SIG-M5 treated with dmso at 0.1 percent for 504 hours (cell line): ENCODE data around the gene PABPN1.
"Not testable (repeated sequence)": the region's sequence is repeated elsewhere in the genome, so short reads cannot be mapped to it uniquely, and the experiment has no call there.

Experiments used
- DNase-seq: peaks from one replicate; lab custom pipeline; 2025; ENCODE audit not compliant: unreplicated experiment; lab: John Stamatoyannopoulos, UW

PABPN1 gene

DNA sequence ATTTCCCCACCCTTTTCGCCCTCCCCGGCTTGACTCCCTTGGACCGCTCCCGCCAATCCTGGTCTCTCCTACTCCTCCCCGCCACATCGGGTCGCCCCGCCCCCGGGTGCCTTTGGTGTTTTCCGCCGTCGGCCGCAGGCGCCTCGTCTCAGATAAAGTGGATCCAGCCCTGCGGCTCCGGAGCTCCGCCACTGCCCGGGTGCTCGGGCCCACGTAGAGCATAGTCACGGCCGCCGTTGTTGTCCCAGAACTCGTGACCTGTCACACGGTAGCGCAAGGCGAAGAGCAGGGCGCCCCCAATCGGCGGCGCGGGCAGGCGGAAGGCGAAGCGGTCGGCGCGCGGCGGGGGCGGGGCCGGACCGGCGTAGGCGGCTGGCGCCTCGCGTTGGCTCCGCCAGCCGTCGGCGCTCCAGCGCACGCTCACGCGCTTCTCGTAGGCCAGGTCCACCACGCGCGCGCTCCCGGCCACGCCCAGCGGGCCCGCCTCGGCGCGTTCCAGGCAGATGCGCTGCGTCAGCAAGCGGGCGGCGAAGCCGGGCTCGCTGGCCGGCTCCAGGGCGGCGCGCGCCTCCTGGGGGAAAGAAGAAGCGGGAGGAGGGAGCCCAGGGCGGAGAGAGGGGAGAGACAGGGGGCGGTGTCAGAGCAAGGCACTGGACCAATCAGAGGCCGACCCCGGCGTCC, 19.8 kb upstream of the PABPN1 start:
- peak; percentile 99 for DNase-seq

DNA sequence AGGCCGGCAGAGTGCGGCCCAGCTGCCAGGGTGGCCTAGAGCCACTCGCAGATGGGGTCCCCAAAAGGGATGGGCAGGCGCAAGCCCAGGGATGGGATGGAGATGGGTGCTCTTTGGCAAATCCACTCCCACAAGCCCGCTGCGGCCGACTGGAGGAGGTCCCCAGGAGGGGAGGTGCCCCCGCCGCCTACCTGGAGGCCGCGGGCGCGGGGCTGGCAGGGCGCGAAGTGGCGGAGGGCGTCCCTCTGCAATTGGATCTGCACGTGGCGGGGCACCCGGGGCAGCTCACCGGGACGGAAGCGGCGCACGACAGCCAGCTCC, 19.3 kb upstream of the PABPN1 start:
- no peak for DNase-seq

DNA sequence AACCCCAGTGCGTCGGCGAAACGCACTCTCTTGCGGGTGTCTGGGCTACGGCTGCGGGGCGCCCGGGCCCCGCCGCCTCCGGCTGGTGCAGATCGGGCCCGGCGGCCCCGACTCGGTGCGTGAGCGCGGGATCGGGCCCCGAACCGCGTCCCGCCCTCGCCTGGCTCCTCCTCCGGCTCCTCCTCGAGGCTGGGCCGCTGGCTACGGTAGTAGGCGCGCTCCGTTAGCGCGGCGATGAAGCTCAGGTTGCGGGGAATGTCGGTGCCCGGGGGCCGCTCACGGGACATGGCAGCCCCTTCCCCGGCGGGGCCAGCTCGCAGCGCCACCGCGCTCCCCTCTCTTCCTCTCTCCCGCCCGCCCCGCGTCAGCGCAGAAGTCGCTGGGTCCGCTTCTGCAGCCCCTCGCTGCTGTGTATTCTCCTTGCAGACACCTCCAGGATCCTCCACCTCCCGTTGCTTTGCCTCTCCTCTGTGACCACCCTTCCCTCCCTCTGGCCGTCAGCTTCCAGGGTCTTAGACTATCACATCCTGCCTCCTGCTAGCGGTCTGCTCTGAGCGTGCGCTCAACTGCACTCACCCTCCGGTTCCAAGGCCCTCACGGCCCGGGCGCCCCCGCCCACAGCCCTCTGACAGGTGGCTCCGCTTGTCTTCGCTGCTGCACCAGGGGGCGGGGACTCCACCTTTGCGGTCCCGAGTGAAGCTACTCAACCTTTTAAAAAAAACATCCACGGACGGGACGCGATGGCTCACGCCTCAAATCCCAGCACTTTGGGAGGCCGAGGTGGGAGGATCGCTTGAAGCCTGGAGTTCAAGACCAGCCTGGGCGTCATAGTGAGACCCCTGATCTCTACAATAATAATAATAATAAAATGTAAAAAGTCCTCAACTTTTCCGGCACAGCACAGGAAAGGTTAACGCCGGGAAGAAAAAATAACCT, 18.7 kb upstream of the PABPN1 start, which contains the start of gene PPP1R3E:
PPP1R3E (minus strand) TSS at position 570 of the 936 bp plus-strand sequence; CDS start at position 287, 283 bp downstream.
- DNase-seq: peak; percentile 58

DNA sequence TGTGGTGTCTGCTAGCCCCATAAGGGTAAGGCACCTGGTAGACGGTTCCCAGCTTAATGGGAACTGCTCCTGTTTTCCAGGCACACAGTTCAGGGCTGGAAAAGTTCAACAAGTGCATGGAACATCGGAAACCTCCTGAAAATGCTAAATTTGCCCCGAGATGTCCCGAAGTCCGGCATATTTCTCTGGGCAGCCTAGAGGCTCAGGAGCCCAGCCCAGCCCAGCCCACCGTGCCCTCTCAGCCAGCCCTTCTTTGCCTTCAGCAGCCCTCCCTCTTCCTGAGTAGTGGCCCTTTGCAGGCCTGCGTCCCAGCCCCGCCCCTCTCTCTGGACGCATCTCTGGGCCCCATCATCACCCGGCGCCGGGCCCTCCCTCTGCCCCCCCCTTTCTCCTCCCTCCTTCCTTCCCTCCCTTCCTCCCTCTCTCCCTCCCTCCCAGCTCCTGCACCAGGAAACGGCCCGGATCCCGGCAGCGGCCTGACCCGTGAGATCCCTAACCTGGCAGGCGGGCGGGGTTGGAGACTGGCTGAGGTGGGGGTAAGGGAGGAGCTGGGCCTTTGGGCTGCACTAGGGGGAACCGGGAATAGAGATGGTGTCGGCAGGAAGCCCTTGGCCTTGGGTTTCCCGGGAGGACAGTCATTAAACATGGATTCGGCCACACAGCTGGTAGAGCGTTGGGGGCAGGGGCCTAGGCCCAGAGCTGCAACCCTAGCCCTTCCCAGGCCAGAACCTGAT, 14.7 kb upstream of the PABPN1 start, which contains the start of gene BCL2L2:
BCL2L2 (plus strand) TSS at position 422 of the 734 bp plus-strand sequence. CDS start 935 bp downstream, outside the sequence.
- DNase-seq: peak; percentile 71

DNA sequence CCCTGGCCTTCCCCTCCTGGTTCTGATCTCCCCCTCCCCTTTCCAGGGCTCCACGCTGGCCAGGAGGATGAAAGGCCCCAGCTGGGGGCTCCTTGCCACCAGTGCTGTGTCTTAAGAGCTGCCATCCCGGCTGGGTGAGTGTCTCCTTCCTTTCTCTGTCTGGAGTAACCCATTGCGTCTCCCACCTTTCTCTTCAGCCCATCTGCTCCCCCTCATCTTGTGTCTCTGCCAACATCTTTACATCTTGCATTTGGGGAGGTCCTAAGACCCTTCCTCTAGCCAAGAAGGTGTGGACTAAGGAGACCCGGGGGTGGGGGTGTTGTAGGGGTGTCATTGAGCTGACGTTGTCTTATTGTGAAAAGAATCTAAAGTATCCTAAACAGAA, 14.1 kb upstream of the PABPN1 start:
- no peak for DNase-seq

DNA sequence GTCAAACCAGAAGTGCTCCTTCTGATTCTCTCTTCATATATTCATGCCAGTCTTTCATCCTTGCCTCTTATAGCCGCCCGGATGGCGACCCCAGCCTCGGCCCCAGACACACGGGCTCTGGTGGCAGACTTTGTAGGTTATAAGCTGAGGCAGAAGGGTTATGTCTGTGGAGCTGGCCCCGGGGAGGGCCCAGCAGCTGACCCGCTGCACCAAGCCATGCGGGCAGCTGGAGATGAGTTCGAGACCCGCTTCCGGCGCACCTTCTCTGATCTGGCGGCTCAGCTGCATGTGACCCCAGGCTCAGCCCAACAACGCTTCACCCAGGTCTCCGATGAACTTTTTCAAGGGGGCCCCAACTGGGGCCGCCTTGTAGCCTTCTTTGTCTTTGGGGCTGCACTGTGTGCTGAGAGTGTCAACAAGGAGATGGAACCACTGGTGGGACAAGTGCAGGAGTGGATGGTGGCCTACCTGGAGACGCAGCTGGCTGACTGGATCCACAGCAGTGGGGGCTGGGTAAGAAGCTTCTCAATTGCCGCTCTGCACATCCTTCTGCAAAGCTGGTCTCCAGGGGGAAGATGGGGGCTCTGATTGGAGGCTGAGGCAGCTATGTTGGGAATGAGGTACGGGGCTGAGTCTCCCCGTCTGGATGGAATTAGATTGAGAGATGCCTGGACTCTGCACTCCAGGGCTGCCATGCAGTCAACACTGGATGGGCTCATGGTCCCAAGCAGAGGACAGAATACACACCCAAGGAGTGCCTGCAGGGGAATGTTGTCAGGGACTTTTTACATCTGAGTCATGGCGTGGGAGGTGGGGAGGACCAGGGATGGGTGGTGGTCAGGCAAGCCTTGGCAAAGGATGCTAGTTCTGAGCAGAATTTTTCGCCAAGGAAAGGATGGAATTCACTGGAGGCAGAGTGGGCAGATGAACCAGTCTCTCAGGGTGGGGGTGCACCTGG, 13.3 kb upstream of the PABPN1 start:
- DNase-seq: no peak

DNA sequence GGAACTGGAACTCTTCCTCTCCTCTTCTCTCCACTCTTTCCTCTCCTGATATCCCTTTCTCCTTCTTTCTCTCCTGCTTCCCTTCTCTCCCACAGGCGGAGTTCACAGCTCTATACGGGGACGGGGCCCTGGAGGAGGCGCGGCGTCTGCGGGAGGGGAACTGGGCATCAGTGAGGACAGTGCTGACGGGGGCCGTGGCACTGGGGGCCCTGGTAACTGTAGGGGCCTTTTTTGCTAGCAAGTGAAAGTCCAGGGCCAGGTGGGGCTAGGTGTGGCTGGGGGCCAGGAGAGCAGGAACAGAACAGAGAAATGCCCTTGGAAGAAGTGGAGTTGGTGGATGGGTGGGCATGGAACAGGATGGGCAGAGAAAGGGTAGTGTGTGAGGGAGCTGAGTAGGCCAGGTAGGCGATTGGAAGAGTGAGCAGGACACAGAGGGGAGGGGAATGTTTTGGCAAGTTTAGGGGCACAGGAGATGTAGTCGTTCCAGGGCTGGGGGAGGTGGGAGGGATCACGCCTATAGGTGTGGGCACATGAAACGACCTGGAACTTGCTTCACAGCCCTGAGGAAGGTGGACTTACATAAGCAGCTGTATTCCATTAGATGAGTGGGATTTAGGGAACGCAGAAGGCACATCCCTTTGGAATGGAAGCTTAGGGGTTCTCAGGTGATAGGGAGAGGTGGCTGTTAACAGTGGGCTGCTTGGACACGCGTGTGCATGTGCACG, 12.4 kb upstream of the PABPN1 start:
- no peak for DNase-seq

DNA sequence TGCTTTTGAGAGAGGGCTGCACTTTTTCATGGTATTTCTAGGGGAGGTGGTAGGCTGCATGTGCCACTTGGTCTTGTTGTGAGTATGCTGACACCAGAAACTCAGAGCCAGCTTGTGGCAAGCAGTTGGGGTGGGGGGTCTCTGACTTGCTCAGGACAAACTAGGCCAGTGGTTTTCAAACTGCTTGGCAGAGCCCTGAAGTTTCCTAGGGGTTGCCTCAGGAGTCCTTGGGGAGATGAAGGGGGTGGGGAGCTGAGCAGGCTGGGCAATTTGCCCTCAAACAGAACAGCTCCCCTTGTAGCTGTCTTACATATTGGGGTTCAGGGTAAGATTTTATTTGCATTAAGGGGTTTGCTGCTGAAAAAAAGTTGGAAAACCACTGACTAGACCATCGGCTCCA, 10.7 kb upstream of the PABPN1 start:
- no peak for DNase-seq

DNA sequence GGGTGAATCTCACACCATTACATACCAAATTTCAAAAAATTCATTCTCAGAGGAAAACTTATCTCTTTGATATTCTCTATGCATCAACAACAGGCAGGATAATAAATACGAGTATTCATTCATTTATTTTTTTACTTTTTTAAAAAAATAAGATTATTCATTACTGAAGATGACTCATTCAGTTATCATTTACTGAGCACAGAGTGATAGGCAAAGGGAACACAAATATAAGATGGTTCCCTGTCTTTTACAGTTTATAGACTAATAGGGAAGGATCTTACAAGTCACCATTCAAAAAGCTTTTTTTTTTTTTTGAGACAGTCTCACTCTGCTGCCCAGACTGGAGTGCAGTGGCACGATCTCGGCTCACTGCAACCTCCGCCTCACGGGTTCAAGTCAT, 5.0 kb upstream of the PABPN1 start:
- no peak for DNase-seq

DNA sequence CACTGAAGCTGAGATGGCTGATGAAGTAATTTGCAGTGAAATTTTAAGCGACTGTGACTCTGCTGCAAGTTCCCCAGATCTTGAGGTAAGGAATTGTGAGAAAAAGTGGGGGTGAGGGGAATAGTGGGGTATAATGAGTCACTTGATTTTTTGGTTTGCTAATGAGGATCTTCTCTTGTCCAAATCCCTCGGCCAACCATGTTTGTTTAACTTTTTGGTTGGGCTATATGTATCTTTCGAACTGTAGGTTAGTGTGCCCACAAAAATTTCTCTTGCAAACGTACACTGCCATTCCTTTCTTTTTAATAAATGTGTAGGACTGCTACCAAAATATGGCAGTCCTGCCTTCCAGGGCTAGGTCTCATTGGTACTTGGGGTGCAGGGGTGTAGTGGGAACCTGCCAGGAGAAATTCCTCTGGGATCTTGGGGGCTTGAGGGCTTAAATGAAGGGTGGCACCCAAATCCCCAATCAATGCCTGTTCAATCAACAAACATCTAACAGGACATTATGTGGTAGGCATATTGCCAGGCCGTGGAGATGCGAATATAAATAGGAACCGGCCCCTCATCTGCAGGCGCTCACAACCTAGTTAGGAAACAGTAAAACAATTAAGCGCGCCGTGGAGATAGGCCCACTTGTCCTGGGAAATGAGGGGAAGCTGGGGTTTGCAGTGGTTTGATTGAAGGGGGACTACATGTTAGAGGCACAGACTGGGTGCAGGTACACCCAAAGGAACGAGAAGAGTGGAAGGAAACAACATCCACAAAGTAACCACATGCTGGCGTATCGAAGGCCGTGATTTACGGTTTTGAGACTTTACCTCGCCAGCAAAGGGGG, 1.3 kb upstream of the PABPN1 start:
- DNase-seq: no peak

DNA sequence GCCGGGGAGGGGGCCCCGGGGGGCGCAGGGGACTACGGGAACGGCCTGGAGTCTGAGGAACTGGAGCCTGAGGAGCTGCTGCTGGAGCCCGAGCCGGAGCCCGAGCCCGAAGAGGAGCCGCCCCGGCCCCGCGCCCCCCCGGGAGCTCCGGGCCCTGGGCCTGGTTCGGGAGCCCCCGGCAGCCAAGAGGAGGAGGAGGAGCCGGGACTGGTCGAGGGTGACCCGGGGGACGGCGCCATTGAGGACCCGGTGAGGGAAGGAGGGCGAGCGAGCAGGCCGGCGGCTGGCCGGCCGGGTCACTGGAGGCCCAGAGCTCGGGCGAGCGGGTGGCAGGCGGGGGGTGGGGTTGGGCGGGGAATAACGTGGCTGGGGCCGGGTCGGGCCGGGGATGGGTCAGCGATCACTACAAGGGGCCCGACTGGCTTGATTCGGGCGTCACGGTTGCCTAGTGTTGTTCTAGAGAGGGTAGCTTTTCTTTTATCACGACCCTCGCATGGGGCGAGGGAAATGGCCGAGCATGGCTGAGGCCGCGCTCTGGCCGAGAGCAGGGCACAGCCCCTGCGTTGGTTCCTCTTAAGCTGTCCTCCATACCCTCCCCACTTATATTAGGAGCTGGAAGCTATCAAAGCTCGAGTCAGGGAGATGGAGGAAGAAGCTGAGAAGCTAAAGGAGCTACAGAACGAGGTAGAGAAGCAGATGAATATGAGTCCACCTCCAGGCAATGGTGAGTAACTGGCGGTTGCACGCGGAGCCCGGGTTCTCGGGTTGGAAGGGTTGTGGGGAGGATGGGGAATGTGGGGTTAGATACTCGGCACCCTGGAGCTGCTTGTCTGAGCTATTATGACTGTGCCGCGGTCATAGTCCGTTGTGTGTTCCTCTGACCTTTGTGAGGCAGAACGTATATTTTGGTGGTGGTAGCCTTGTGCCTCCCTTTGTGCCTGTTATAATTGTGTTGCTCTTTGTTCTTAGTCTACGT, 603 bp downstream of the PABPN1 start:
- DNase-seq: no peak

DNA sequence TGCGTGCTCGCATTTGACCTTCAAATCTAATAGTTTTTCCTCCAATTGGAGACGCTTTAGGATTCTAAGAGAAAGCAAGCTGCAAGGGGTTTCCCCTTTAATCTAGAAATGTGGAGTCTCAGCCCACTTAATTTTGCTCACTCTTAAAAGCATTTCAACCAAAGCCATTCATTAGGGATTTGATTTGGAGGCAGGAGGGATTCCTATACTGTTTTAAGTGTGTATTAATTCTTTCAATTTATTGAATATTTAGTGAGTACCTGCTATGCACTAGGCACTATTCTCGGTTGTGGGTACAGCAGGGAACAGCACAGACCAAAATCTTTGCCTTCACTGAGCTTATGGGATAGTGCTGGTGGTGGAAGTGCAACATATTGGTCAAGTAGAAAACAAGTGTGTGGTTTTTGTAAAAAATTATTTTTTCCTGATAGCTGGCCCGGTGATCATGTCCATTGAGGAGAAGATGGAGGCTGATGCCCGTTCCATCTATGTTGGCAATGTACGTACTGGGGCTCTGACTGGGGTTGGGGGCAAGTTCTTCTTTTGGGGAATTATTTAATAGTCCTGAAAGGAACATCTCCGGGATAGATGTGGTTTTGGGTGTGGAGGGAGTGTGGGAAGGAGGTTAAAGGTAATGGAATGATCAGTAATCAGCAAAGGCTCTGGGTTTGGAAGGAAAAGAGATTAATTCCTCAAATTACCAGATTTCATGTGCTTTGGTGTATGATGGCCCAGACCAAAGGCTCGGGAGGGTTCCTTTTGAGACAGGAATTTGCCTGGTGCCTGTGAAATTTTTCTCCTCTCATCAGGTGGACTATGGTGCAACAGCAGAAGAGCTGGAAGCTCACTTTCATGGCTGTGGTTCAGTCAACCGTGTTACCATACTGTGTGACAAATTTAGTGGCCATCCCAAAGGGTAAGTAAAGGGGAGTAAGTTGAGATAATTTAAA, 1.6 kb downstream of the PABPN1 start:
- DNase-seq: no peak

DNA sequence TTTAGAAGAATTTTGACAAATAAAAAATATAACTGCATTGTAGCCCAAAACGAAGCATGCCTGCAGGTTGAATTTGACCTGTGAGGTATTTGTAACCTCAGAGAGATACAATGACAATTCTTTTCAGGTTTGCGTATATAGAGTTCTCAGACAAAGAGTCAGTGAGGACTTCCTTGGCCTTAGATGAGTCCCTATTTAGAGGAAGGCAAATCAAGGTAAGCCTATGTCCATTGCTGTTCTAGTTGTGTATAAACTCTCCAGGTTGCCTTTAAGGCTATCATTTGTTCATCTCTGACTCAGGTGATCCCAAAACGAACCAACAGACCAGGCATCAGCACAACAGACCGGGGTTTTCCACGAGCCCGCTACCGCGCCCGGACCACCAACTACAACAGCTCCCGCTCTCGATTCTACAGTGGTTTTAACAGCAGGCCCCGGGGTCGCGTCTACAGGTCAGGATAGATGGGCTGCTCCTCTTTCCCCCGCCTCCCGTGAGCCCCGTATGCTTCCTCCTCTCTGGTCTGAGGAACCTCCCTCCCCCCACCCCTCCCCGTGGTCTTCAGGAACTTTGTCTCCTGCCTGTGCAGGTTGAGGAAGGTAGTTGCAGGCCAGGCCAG, 2.7 kb downstream of the PABPN1 start:
- no peak for DNase-seq

DNA sequence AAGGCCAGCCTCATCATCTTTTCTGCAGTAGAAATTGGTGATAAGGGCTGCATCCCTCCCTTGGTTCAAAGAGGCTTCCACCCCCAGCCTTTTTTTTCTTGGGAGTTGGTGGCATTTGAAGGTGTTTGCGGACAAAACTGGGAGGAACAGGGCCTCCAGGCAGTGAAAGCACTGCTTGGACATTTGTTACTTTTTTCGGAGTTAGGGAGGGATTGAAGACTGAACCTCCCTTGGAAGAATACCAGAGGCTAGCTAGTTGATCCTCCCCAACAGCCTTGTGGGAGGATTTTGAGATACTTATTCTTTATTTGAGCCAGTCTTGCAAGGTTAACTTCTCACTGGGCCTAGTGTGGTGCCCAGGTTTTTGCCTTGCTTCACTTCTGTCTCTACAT, 3.2 kb downstream of the PABPN1 start:
- no peak for DNase-seq

DNA sequence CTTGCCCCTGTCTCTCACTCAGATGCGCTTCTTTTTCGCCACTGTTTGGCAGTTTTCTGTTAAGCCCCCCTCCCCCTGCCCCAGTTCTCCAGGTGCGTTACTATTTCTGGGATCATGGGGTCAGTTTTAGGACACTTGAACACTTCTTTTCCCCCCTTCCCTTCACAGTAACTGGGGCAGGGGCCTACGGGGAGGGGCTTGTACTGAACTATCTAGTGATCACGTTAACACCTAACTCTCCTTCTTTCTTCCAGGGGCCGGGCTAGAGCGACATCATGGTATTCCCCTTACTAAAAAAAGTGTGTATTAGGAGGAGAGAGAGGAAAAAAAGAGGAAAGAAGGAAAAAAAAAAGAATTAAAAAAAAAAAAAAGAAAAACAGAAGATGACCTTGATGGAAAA, 3.7 kb downstream of the PABPN1 start:
- no peak for DNase-seq

DNA sequence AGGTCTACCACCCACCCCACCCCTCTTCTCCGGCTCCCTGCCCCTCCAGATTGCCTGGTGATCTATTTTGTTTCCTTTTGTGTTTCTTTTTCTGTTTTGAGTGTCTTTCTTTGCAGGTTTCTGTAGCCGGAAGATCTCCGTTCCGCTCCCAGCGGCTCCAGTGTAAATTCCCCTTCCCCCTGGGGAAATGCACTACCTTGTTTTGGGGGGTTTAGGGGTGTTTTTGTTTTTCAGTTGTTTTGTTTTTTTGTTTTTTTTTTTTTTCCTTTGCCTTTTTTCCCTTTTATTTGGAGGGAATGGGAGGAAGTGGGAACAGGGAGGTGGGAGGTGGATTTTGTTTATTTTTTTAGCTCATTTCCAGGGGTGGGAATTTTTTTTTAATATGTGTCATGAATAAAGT, 4.5 kb downstream of the PABPN1 start:
- not testable (repeated sequence) for DNase-seq
